SK-N-SH (cell line): ENCODE data around the gene MYO1E. TPM values are rescaled to one million over a fixed set of nuclear protein-coding genes. Genes with fewer than 3 reads are reported as not detected.

Experiments used
- CTCF ChIA-PET: fragments of 300-600, 350-600 bp; formaldehyde crosslinking; extraction: SDS; loops from one replicate; lab custom pipeline; 2021; lab: Yijun Ruan, JAX
- POLR2A ChIA-PET: fragments of 350-600 bp; sonication (Branson Sonifier 250); formaldehyde crosslinking; extraction: SDS; loops from one replicate; lab custom pipeline; 2020; ENCODE audit warnings: antibody characterized with exemption, inconsistent platforms; lab: Yijun Ruan, JAX
- DNase-seq: peaks from one replicate; pipeline ENCODE4 v3.0.0; 2012
- H2AFZ ChIP-seq: fragments of 200-600 bp; sonication (generic); 2 replicates; pipeline ENCODE4 v1.8.1; 2016; ENCODE audit warnings: antibody characterized with exemption, mild to moderate bottlenecking, low read depth
- H3F3A ChIP-seq: fragments of 200-600 bp; sonication (generic); replicated peaks from 2 replicates; pipeline ENCODE3; 2016; ENCODE audit warnings: antibody characterized with exemption, mild to moderate bottlenecking; ENCODE audit not compliant: insufficient read depth
- H3K27ac ChIP-seq, 2 experiments: fragments of 200-500 bp in 1 of 2; fragments of 200-600 bp in 1 of 2; sonication (Bioruptor generic) in 1 of 2; sonication (generic), shearing (Covaris generic) in 1 of 2; 2 replicates each; pipeline versions ENCODE4 v1.5.1 to v1.6.1; 2014 to 2016; ENCODE audit warnings: low read depth in 2 of 2, inconsistent platforms in 1 of 2, low read length in 1 of 2, mild to moderate bottlenecking in 1 of 2, mixed read lengths in 1 of 2
- H3K27me3 ChIP-seq: fragments of 200-600 bp; sonication (generic), shearing (Covaris generic); 2 replicates; pipeline ENCODE4 v1.6.1; 2016; ENCODE audit warnings: mixed run types; ENCODE audit not compliant: insufficient read depth
- H3K36me3 ChIP-seq, 2 experiments: fragments of 200-500 bp in 1 of 2; fragments of 200-600 bp in 1 of 2; sonication (Bioruptor generic) in 1 of 2; sonication (generic) in 1 of 2; replicated peaks in 1 of 2; 2 replicates each; pipeline versions ENCODE3 to v1.5.1; 2014 to 2016; ENCODE audit warnings: low read length in 1 of 2, mild to moderate bottlenecking in 1 of 2; ENCODE audit not compliant: insufficient read depth in 2 of 2, control insufficient read depth in 1 of 2
- H3K4me1 ChIP-seq, 2 experiments: fragments of 200-500 bp in 1 of 2; fragments of 200-600 bp in 1 of 2; sonication (Bioruptor generic) in 1 of 2; sonication (generic), shearing (Covaris generic) in 1 of 2; 2 replicates each; pipeline versions ENCODE4 v1.5.1 to v1.6.1; 2014 to 2016; ENCODE audit warnings: low read depth in 1 of 2, low read length in 1 of 2, mixed run types in 1 of 2; ENCODE audit not compliant: insufficient read depth in 2 of 2, control insufficient read depth in 1 of 2
- H3K4me2 ChIP-seq: fragments of 200-600 bp; sonication (generic), shearing (Covaris generic); 2 replicates; pipeline ENCODE4 v1.6.1; 2017; ENCODE audit warnings: mixed run types
- H3K4me3 ChIP-seq, 2 experiments: fragments of 200-500 bp in 1 of 2; fragments of 200-600 bp in 1 of 2; sonication (Bioruptor generic) in 1 of 2; sonication (generic), shearing (Covaris generic) in 1 of 2; 2 replicates each; pipeline versions ENCODE4 v1.5.1 to v1.8.1; 2014 to 2016; ENCODE audit warnings: low read depth in 2 of 2, inconsistent platforms in 1 of 2, low read length in 1 of 2, mild to moderate bottlenecking in 1 of 2, mixed read lengths in 1 of 2, moderate library complexity in 1 of 2
- H3K79me2 ChIP-seq: fragments of 200-600 bp; sonication (generic); 2 replicates; pipeline ENCODE4 v1.8.1; 2017; ENCODE audit warnings: mild to moderate bottlenecking; ENCODE audit not compliant: insufficient read depth
- H3K9ac ChIP-seq: fragments of 200-600 bp; sonication (generic); 2 replicates; pipeline ENCODE4 v1.6.1; 2017; ENCODE audit warnings: mixed run types
- H3K9me2 ChIP-seq: fragments of 200-600 bp; sonication (generic); 2 replicates; pipeline ENCODE4 v1.6.1; 2017; ENCODE audit warnings: mixed run types
- H3K9me3 ChIP-seq: fragments of 200-600 bp; sonication (generic); 2 replicates; pipeline ENCODE4 v1.6.1; 2017; ENCODE audit warnings: mixed run types, mild to moderate bottlenecking, moderate library complexity
- H4K20me1 ChIP-seq: fragments of 200-600 bp; sonication (generic); 2 replicates; pipeline ENCODE4 v1.6.1; 2017; ENCODE audit warnings: mild to moderate bottlenecking, mixed run types; ENCODE audit not compliant: insufficient read depth
- CTCF ChIP-seq: fragments of 200-600 bp; sonication (generic); IDR thresholded peaks from 2 replicates; pipeline ENCODE4 v1.6.1; 2017; ENCODE audit warnings: antibody characterized with exemption, mild to moderate bottlenecking, moderate library complexity
- EP300 ChIP-seq, 2 experiments: IDR thresholded peaks; 2 replicates each; pipeline versions ENCODE4 v1.4.0 to v1.6.1; 2012; ENCODE audit warnings: borderline replicate concordance in 1 of 2, low read depth in 1 of 2, low read length in 1 of 2
- FOXM1 ChIP-seq: IDR thresholded peaks from 2 replicates; pipeline ENCODE4 v1.4.0; 2012; ENCODE audit warnings: low read depth, mild to moderate bottlenecking
- GATA2 ChIP-seq: sonication (generic); formaldehyde crosslinking; IDR thresholded peaks from 2 replicates; pipeline ENCODE4 v1.5.0; 2020; ENCODE audit warnings: mild to moderate bottlenecking, missing genetic modification reagents
- MAX ChIP-seq: IDR thresholded peaks from 2 replicates; pipeline ENCODE4 v1.4.0; 2012; ENCODE audit warnings: low read depth
- MEF2A ChIP-seq: IDR thresholded peaks from 2 replicates; pipeline ENCODE4 v1.4.0; 2012; ENCODE audit warnings: low read depth, borderline replicate concordance
- MXI1 ChIP-seq: IDR thresholded peaks from 2 replicates; pipeline ENCODE4 v1.6.1; 2012; ENCODE audit warnings: mild to moderate bottlenecking, low read depth, low read length, improper control_type of control experiment
- NFIC ChIP-seq: IDR thresholded peaks from 2 replicates; pipeline ENCODE4 v1.4.0; 2012; ENCODE audit warnings: borderline replicate concordance
- REST ChIP-seq: IDR thresholded peaks from 2 replicates; pipeline ENCODE4 v1.6.1; 2012; ENCODE audit warnings: mild to moderate bottlenecking, low read depth, low read length, moderate library complexity
- RXRA ChIP-seq: IDR thresholded peaks from 2 replicates; pipeline ENCODE4 v1.4.0; 2012; ENCODE audit warnings: low read depth, mild to moderate bottlenecking, borderline replicate concordance
- YY1 ChIP-seq: IDR thresholded peaks from 2 replicates; pipeline ENCODE4 v1.4.0; 2012; ENCODE audit warnings: low read depth, mild to moderate bottlenecking
- WGBS: methylation state at CpG from one replicate; pipeline ENCODE4 v1.1.6; 2017; ENCODE audit warnings: low lambda C conversion rate; 5-methylcytosine and 5-hydroxymethylcytosine counted together
- polyA plus RNA-seq, 3 experiments: library from polyadenylated mRNA; depleted of rRNA; stranded (reverse); fragments of >200 nt; gene quantifications; 2 replicates each; pipeline ENCODE4 v1.2.3, GENCODE V29; 2012

The MYO1E gene
- polyA plus RNA-seq, 1 of the 3 experiments (the other 2 are of a cell fraction): 9.7 TPM

GRCh38 chr15:59223736-59224135, 148.9 kb downstream of the MYO1E start:
- Histone ChIP-seq H3K27me3 (no peaks in the 10 kb centered on the region), H3K4me3 (no peak overlapping the region), H3K4me2 (no peak overlapping the region), H3K79me2 (no peaks in the 10 kb centered on the region), H3K9me3 (no peaks in the 10 kb centered on the region), H3K9ac (no peak overlapping the region), H3K9me2 (no peaks in the 10 kb centered on the region), H2AFZ (no peak overlapping the region), H3K27ac (no peak overlapping the region), H3K36me3 (peaks cover 0 to 29% of the 10 kb centered on the region in 2 experiments), H3F3A (peaks cover 12% of the 10 kb centered on the region), H4K20me1 (no peaks in the 10 kb centered on the region), H3K4me1 (peaks cover 0 to 17% of the 10 kb centered on the region in 2 experiments; a peak in 2 of 4 replicates)
- ChIA-PET CTCF (interaction anchor here (1.1 to 1.2 kb wide), 3 partner anchors 23 to 32 kb away, joined by 3 to 4 read pairs (median 4); no protein-coding TSS in a partner anchor), POLR2A (no interaction called here)
- DNase-seq: no peak
- TF ChIP-seq REST (no peak), CTCF (no peak), FOXM1 (no peak), MXI1 (no peak), MEF2A (no peak), GATA2 (CRISPR knock-in tag) (no peak), EP300 (IDR thresholded peaks at IDR 0.05; ENCODE audit: borderline replicate concordance in 1 of 2, low read depth in 1 of 2, low read length in 1 of 2) (no peak)
- 100% methylated on average over 3 of the region's 3 CpGs for WGBS

DNA sequence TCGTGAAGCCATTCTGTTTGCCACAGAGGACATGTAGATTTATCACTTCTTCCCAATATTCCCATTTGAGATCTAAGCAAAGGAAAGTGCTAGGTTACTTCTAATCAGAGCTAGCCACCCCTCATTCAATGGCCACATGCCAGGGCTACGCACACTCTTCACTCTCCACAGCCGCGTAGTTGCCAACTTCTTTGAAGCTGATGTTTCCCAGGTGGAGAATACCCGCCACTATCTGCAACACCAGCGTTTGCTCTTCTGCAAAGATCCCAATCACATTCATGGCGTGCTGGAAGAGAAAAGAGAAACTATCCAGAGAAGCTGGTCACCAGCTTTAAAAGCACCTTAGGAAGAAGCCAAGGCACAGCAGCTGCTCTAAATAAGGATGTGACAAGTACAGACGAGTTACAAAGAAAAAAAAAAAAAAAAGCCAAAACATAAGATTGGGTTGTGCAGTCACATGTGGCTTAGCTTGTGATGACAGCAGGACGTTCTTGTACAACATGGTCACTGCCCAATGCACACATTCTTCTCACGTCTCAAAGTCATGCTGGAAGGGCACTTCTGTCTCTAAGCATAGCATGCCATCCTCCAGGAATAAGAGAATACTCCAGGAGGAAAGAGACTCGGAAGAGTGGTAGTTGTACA, 149.6 kb downstream of the MYO1E start:
- CTCF ChIA-PET: interaction anchor here (0.6 to 1.2 kb wide), 3 partner anchors 12 to 33 kb away, joined by 3 to 5 read pairs (median 4); no protein-coding TSS in a partner anchor
- H3K79me2 ChIP-seq: no peaks in the 10 kb centered on the region
- H2AFZ ChIP-seq: no peak overlapping the region
- no peaks in the 10 kb centered on the region for H3K9me3 ChIP-seq
- no peak overlapping the region for H3K4me3 ChIP-seq
- no peaks in the 10 kb centered on the region for H3K9me2 ChIP-seq
- 92% methylated on average over 11 of the region's 11 CpGs for WGBS
- H3K9ac ChIP-seq: no peak overlapping the region
- H3K4me2 ChIP-seq: no peak overlapping the region
- H3K27me3 ChIP-seq: no peaks in the 10 kb centered on the region
- no peak for TF ChIP-seq MAX
- peak; percentile 10; the same call in 1 of the 2 replicates for TF ChIP-seq NFIC
- TF ChIP-seq YY1: no peak
- TF ChIP-seq RXRA: no peak
- peak overlapping the region in 1 of 2 experiments; percentile 78; a peak in 2 of 4 replicates for H3K27ac ChIP-seq
- H4K20me1 ChIP-seq: no peaks in the 10 kb centered on the region
- no peak for DNase-seq
- H3K4me1 ChIP-seq: peaks cover 0 to 17% of the 10 kb centered on the region in 2 experiments; a peak in 2 of 4 replicates
- H3K36me3 ChIP-seq: peaks cover 0 to 33% of the 10 kb centered on the region in 2 experiments
- H3F3A ChIP-seq: peaks cover 12% of the 10 kb centered on the region
- POLR2A ChIA-PET: interaction anchor here (0.7 kb wide), 1 partner anchor 248 kb away, joined by 4 read pairs; no protein-coding TSS in a partner anchor
